ENCODE data around the gene GSX1. TPM values are rescaled to one million over a fixed set of nuclear protein-coding genes. Genes with fewer than 3 reads are reported as not detected.
"Not testable (repeated sequence)": the region's sequence is repeated elsewhere in the genome, so short reads cannot be mapped to it uniquely, and the experiment has no call there.

GSX1 gene
- polyA plus RNA-seq, 5 donors, result not detected

DNA sequence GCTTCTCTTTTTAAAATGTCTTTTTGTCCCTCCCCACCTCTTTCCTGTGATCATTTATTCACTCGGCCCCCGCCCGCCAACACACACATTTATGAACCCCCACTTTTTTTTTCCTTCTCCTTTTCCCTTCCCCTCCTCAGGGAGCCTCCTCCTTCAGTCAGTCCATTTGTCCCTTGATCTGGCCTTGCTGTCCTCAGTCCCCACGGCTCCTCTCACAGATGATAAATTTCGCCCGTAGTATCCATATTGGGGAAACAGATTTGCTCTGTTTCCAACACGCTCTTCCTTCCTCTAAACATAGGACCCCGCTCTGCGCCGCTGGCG lies 2.0 kb downstream of the GSX1 start:
- DNase-seq, result no peak

DNA sequence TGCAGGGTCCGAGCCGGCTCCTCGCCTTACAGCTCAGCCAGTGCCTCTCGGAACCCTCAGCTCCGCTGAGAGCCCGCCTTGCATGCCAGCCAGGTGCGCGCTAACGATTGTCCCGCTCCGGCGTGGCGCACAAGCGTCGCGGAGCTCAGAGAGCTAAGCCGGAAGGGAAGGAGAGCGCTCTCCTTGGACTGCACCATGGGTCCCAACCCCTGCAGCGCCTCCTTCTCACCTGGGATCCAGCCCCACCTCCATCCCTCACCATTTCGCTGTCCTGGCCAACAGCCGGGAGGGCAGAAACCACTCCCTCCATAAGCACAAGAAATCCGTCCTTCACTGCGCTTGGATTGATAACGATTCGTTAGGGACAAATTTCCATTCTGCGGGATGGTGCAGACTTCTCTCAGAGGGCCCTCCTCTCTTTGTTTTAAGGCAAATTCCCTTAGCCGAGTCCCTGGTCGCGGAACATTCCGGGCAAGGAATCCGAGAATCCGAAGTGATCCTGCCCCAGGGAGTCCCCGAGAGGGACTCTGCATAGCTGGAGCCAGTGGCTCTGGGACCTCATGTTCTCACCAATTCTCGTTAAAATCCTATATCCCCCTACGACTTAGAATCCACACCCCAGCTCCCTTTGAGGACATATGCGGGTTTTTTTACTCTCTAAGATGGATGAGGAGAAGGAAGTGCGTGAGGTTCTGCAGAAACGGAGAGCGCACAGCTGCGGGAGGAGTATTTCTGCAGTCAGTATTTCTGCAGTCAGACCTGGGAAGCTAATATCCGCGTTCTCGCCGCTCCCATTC lies 2.8 kb downstream of the GSX1 start:
- no peak for DNase-seq

DNA sequence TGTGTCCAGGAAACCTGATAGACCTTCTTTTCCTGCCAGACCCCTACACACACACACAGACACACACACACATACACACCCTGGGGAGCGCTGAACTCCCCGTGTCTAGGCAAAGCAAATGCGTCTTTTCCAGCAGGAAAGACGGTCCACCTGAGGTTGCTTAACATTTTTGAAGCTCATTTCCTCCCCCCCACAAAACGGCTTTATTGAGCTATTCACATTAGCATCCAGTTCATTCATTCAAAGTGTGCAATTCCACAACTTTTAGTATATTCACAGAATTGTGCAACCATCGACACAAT lies 3.4 kb downstream of the GSX1 start:
- DNase-seq, result no peak

DNA sequence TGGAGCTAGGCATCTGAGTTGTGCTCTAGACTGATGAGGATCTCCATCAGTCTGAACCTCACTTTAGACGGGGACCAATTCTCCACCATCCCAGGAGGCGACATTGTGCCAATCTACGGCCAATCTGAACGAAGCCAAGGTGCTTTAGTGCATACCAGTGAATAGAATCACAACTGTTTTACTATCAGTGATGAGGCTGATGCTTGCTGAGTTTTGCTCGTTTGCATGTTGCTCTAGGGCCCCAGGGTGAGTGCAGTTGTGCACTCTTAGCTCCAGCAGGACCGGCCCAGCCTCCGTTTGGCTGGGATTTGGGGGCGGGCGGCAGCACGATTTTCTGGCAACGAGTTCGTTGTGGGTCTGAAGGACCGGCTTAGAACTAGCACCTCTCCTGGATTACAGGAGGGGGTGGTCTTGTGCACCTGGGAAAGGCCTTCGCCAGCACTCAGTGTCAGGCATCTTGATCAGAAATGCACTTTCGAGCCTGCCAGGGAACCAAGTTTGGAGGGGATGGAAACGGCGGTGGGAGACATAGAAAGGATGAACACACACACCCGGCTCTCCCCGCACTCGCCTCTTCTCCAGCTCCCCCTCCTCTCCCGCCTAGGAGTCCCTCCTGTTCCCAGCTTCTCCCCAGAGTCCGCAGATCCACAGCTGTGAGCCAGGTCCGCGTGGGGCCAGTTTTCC lies 4.4 kb downstream of the GSX1 start:
- no peak for DNase-seq

DNA sequence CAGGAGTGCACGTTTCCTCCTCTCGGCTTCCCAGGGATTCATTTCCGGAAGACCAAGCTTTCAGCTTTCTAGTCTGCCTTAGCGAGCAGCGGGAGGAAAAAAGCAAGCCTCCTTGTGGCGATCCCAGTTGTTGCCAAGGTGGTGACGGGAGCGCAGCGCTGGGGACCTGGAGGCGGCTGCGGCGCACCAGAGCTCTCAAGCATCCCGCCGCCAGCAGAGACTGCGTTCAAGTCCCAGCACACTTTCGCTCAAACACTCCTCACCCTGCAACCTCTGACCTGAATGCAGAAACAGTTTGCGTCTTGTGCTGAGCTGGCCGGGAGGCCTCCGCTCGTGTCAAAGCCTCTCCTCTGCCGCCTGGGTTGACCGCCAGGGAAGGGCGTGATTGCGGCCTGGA lies 4.9 kb downstream of the GSX1 start:
- DNase-seq, result peak in 1 of 2 donors; percentile 8

DNA sequence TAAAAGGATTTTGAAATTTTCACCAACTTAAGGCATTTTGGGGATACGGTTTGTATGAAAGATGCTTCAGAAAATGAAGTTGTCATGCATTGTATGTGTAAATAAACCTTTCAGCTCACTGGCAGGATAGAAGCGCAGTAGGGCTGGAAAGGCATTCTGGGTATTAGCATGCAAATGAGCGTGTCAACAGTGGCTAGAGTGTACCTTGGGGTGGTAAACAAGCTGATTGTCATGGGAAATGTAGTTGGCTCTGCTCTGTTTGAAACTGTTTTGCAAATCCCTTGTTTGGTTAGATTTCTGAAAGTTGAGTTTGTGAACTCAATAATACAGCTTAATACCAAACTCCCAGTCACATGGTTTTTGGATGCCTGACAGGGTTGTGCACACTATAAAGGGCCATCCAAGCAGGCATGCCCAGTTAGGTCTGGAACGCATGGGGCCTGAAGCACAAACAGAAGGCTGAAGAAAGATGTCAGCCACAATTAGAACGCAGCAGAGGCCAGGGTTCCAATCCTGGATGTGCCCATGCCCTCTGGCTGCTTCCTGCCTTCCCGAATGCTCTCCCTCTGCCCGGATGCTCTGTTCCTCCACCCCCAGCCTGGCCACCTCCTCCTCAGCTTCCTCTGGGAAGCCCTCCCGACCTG lies 14.6 kb downstream of the GSX1 start:
- DNase-seq, result no peak

DNA sequence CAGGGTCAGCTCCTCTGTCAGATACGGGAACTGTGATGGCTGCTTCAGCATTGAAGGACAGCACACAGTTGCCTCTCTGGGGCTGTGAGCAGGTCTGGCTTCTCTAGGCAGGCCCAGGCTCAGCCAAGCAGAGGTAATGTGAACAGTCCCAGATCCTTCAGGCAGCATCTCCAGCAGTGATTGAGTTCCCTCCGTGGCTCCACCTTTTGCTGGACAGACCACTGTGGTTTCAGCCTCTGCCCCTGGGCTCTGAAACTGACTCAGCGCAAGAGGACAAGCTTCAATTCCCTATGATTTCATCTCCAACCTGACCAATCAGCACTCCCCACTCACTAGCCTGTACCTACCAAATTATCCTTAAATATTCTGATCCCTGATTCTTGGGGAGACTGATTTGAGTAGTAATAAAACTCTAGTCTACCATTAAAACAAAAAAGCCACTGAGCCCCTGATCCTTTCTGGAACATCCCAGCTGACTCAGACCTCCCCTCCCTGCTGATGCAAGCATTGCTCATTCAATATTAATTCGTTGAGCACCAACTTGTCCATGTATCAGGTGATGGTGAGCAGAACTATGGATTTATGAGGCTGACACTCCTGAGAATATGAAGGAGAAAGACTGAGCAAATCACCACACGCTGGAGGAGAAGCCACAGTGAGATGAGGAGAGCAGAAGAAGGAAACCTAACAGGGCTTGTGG lies 16.7 kb downstream of the GSX1 start:
- no peak for DNase-seq

DNA sequence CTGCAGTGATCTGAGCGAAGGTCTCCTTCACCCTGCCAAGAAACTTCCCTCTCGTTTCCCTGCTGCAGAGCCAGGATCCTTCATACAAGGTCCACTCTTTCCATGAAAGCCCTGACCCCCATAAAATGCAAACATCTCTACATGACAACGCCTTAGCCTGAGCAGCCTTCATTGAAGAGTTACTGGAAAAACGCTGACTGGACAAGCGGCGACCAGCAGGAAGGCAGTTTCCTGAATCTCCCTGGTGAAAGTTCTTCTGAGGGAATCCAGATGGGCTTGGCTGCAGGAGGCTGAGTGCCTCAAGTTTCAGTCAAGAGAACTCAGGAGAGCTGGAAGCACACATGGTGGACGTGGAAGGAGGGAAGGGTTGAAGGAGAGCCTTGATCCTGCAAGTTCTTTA lies 17.7 kb downstream of the GSX1 start:
- no peak for DNase-seq

DNA sequence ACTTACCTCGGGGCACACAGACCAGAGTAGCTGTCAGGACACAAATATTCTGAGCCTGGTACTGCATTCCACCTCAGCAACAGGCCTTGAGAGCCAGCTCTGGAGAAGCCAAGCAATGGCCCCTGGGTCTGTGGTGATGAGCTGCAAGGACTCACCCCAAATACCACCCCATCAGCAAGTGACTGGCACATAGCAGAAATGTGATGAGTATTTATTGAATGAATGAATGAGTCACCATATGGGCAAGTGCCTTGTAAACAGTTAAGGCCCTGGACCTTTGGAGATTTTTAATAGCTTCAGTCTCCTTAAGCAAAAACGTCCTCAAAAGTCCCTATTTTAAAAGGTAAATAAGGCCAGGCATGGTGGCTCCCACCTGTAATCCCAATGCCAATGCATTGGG lies 18.2 kb downstream of the GSX1 start:
- no peak for DNase-seq

DNA sequence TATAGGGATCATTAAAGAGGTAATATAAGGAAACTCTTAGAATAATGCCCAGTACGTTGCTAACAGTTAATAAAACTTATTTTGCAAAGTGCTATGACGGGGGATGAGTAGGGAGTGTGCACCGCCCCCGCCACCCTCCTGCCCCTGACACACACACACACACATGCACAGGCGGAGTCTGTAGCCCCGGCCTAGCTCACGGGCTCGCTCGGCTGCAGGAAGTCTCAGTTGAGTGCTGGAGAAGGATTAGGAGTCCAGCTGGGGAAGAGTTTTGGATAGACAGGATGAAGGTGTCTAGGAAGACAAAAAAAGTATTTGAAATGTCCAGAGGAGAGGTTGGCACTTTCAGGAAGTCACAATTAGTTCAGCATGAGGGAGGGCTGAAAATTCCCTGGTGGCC lies 21.5 kb downstream of the GSX1 start:
- DNase-seq, result no peak

DNA sequence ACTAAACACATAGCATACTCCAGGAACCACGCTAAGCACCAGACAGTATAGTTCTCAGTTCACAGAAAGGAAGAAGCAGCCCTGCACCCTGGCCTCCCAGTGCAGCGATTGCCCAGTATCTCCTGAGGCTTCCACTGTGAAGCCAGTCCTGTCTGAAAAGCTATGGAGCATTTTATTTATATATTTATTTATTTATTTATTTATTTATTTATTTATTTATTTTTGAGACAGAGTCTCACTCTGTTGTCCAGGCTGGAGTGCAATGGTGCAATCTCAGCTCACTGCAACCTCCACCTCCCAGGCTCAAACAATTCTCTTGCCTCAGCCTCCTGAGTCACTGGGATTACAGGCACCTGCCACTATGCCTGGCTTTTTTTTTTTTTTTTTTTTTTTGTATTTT lies 25.5 kb downstream of the GSX1 start:
- DNase-seq, result not testable (repeated sequence)

DNA sequence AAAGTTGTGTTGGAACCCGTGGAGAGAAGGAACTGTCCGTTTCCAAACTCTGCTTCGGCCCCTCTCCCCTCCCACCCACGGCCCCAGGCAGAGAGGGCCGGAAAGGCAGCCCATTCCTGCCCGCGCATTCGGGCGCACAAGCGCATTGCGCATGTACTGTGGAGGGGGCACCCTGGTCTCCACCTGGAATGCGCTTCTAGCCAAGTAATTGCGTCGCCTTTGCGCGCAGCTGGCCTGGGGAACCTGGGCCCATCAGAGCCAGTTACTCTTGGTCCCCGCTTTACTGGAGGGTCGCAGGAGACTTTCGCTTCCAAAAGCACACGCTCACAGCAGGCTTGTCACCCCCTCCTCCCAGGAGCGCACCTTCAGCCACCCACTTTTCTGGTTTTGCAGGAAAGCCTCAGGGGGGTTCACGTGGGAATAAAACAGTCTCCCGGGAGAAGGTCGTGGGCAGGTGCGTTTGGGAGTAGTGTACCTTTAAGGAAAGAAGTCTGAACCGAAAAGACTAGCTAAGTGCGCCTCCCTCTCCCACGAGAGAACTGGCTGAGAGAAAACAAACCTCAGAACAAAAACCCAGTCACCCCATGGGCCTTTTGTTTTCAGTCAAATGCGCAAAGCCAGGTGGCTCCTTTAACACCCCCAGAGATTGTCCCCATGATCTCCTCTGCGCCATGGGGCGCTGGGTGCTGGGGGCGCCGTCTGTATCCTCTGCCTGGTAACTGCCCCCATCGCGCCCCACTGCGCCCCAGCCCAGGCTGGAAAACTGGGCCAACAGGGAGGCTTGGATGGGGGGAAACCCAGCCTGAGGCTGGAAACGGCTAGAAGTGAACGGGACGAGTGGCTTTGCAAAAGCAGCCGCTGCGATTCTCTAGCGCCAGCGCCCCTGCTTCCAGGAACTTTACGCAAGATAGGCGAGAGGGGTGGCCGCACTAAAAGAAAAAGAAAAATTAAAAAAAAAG lies 28.5 kb downstream of the GSX1 start:
- DNase-seq, result no peak

DNA sequence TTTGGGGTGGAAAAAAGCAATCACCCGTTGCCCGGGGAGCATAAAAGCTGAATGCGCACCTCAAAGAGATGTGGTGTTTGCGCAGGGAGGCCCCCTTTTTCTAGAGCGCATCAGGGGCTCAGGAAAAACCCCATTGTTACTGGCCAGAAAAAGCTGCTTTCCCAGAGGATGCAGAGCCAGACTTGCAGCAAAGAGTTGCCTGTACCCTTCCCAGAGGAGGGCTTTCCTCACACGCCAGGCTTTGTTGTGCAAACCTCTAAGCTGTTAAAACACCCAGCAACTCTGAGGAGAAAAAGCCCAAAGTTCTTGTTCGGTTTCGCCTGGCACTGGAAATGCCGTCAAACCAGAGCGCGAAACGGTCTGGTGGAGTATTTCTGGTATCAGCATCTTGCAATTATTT lies 29.3 kb downstream of the GSX1 start:
- no peak for DNase-seq

DNA sequence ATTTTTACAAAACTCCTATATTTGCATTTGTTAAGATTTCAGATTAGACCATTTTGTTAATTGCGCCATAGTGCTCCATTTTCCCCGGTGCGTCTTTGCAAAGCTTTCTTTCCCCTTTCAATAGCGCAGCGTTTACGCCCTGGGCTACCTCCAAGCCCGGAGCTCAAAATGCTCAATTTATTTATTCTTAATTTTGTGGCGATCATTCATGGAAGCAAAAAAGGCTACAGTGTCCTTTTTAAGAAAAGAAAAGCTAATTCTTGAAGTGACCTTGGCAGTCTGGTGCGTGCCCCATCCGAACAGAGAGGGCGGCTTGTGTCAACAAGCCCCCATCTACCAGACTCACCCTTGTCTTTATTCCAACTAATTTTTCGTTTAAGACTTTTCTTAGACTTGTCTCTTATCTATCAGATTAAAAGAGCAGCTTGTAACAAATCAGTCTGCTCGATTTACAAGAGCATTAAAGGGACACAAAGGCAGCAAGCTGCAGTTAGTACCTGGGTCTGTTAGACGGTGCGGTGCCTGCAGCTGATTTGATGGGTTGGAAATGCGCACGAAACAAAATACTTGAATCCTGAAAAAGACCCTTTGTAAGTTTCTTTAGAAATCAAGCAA lies 30.1 kb downstream of the GSX1 start:
- DNase-seq, result no peak

DNA sequence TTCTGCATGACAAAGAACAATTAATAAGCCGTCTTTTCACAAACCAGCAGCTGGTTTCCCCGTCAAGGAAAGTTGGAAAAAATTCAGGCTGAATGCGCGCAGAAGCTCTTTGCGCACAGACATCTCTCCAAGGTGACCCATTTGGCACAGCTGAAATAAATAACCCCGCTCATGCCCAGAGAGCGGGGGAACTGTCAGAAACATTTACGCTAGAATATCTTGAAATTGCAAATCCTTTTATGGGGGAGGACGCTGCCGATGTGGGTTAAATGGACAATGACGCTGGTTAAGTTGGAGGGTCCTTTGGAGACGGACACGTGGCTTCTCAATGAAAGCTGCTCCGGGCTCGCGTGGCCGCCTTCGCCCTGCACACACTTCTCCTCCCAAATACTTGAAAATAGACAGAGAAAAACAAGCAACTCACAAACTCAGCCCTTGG lies 30.6 kb downstream of the GSX1 start:
- DNase-seq, result peak in 1 of 2 donors; percentile 5

DNA sequence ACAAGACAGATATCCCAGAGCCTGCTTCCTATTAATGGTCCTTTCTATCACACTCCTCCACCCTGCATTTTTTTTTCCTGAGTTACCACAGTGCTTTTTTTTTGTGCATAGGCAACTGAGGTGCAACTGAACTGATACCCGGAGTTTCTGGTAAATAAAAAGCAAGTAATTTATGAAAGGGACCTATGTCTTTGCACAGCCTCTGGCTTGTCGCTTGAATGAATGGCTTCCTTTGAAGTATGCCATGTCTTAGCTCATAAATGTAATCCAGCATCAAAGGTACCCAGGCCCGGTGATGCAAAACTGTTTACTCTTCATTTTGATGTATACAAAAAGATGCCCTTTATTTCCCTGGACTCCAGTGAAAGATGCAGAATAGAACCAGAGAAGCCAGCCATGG lies 31.8 kb downstream of the GSX1 start:
- DNase-seq, result no peak

DNA sequence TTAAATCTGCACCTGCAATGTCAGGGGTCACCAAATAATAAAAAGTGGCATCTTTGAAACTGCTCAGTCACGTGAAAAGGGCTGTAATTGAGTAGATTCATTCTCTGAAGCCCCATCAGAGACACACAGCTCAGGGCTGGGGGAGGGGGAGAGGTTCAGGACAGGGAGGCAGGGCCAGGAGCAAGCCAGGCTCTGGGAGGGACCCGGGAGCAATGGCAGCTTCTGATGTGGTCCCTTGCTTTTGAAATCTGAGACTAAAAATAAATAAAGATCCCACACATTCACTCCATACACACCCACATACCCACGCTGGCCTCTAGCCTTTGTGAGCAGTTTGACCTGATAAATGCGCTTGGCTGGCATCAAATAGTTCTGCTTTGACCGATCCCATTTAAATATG lies 32.8 kb downstream of the GSX1 start:
- DNase-seq, result no peak

DNA sequence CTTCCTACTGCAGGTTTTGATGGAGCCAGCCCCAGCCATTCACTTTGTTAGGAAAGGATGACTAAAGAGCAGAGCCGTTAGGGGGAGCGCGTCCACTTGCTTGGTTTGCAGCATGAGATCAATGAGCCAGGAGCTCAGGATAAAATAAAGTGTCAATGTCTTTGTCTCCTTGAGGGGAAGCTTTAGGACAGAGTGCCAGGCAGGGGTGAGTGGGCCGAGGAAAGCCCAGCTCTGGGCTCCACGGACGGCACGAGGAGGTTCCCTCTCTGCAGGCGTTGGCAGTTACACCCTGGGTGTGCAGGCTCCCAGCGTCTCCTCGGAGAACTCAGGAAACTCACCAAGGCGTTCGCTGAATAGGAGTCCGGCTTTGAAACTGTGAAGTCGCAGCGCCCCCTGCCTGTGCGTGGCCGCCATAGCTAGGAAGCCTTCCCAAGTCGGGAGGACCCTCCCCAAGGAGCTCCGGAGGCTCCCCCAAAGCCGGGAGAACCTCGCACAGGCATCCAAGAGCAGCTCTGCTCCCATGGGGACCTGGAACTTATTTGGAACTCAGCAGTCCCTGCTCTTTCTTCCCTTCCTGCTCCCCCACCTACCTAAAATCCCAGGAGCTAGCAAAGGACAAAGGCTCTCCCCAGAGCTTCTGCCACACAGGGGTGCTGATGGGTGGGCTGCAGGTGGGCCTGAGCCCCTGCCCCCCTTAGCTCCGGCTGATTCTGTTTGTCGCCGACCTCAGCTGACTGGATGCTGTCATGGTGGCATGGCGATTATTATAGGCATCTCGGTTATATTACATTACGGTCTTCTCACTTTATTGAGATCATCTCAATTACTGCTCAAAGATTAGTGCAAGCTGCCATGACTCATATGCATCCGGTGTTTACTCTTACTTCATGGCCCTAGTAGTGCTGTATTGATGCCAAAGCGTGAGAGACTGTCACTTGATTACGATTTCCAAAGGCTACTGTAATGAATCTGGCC lies 34.4 kb downstream of the GSX1 start:
- peak; percentile 77 to 83 for DNase-seq

DNA sequence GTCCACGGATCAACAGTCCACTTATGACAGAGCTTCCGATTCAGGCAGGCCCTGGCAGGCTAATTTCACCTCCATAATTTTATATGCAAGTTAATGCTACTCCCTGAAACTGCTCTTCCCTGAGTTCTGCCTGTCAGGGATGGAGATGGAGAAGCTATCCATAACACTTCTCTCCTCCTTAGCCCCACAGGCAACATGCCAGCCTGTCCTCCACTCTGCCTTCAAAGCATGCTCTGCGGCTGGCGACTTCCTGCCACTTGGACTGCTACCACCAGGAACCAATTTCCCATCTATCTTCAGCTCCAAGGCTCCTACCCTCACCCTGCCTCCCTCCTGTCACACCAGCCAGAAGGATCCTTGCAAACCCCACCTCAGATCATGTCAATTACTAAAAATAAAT lies 35.4 kb downstream of the GSX1 start:
- DNase-seq, result no peak

DNA sequence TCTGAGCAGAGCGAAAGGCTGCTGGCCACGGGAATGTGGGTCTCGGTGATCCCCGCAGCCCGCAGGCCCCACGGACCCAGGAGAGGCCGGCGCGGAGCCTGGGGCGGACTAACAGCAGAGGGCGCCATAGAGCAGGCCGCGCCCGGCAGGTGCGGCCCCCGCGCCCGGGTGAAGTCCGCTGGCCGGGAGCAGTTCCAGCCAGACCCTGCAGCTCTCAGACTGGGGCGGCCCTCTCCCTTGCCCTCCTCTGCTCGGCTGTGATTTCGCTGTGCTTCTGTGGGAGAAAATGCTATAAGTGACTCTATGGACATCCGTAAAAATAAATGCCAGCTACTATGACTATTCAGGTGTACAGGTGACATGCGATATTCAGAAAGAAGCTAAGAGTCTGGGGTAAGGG lies 37.7 kb downstream of the GSX1 start:
- peak; percentile 15 to 30 for DNase-seq
